GM19099 (cell line): Measurements from ENCODE around the gene NRCAM.

ENCODE experiments used
- POLR2A ChIP-seq: IDR thresholded peaks from 3 replicates; pipeline ENCODE4 v1.6.1; 2011; ENCODE audit warnings: low read depth; ENCODE audit not compliant: insufficient read length; ENCODE audit errors: extremely low read depth

Gene NRCAM

DNA sequence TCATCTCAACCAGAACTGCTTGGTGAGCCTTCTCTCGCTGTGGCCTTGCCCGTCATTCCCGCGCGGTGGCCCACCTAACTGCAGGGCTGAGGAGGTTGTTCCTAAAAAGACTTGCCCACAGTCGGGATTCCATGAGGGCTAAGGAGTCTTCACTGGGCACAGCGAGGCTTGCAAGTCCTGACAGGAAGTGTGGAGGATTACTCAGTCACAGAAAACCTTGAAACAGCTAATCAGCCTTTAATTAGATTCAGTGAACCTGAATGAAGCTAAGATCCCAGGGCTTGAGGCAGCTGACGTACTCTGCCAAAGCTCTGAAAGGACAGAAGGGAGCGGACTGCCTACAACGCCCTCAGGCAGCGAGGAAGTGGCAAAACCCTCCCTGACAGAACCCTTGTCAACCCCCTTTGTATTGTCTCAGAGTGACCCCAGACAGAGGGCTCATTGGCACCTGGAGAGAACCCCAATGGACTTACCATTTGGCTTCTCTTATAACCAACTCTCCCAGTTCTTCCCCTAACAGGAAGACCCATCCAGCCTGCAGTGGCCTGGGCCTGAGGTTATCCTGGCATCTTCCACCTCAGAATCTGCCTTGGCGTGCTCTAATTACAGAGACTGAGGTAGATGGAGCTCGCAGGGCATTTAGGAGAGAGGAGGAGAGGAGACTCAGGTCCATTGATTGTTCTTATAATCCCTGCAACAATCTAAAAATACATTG, 323.5 kb downstream of the NRCAM start:
- no peak for TF ChIP-seq POLR2A

DNA sequence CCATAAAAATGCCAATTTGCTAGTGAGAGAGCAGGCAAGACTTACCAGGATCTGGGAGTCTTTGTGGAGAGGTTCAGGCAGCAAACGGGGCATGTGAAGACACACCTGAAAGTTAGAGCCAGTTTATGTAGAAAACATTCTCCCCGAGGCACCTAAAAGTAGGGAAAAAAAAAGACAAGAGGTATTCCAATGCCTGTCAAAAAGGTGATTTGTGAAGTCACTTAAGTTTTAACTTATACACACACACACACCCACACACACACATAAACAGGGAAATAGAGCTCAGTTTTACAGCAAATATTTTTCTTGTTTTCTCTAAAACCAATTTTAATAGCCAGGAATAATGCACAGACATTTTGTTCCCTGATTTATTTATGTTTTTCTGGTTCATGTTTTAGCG, 326.0 kb downstream of the NRCAM start, which contains the start of gene LAMB4:
LAMB4 (minus strand) TSS at position 101 of the 400 bp plus-strand sequence. CDS start 7,197 bp downstream, outside the sequence.
- TF ChIP-seq POLR2A: no peak

DNA sequence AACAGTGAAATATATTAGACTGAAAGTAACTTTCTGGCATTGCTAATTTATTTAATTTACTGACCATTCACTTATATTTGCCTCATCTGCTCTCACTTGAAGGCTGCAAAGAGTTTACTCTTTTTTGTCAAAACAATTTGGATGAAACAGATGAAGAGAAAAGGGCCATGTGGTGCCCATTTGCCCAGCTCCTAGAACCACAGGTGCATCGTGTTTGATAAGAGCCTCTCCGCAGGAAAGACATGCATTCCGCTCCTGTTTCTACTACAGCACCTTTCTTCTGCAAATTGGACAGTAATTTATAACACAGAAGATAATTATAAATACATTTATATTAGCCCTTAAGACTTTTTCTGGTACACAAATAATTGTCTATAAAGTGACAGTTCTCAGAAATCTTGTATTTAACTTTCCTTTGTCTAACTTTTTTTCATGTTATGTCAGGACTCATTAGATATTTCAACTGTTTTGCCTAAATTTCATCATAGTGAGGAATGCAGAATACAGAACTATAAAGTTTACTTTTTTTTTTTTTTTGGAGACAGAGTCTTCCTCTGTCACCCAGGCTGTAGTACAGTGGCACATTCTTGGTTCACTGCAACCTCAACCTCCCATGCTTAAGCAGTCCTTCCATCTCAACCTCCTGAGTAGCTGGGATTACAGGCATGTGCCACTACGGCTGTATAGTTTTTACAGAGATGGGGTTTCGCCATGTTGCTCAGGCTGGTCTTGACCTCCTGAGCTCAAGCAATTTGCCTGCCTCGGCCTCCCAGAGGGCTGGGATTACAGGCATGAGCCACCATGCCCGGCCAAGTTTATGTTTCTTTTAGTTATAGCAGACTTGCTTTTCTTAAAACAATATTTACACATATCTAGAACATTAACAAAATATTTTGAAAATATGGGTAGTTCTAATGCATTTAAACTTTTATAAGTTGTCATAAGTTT, 326.9 kb downstream of the NRCAM start:
- TF ChIP-seq POLR2A: no peak

DNA sequence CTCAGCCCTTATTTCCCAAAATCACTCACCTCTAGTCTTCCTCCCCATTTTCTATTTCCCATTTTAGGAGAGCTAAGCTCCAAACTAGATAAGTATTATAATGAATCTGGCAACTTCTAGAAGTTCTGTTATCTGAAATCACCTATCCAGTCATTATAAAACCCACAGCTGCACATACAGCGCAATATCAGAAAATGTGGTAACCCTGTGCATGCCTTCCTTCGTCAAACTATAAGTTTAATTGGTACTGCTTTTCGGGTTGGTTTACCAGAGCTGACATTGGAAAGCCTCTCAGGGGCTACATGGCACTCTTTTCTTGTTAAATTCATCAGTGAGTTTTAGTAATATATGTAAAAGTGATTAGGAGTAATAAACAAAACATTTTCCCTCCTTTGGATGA, 327.7 kb downstream of the NRCAM start:
- no peak for TF ChIP-seq POLR2A

DNA sequence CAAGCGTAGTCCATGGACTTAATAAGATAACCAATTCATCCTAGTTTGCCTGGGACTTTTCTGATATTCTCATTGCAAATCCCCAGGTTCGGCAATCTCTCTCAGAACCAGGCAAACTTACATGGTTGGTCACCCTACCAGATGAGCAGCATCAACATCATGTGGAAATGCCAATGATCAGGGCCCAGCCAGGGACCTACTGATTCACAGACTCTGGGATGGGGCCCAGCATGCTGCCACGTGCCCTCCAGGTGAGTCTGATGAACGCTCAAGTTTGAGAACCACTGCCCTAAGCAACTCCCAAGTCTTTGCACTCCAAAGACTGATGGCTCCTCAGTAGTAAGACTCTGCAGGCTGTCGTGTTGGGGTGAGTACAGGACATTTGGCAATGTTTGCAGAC, 328.8 kb downstream of the NRCAM start:
- no peak for TF ChIP-seq POLR2A

DNA sequence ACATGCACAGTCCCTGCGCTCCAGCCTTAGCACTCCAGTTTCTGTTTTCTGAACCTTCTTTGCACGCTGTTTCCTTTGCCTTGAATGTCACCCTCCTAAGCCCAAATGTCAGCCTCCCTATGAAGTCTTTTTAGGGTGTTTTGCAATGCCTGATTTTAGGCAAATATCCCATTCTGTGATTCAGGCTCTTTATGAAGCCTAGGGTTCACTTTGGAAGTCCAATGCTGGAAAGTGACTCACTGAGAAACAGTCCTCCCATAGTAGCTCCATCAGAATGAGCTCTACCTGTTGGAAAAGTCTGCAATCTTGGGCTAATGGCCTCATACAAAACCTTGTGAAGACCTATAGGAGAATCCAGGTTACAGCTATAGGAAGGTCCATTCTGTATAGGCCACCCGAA, 331.4 kb downstream of the NRCAM start:
- TF ChIP-seq POLR2A: no peak

DNA sequence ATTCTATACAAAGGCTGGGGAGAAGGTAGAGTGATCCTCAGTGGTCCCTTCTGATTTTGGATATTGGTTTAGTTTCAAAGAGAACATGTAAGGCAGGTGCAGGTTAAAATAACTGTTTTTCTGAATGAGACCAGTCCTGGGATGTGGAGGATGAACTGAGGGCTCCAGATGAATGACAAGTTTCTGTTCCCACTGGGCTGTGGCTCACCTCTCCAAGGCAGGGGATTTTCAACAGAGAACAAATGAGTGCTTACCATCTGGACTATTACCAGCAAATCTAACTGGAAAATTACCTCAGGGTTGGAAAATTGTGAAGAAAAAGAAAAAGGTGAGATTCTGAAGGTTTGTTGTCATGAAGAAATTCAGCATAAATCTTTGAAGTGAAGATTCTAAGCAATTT, 334.1 kb downstream of the NRCAM start:
- no peak for TF ChIP-seq POLR2A

DNA sequence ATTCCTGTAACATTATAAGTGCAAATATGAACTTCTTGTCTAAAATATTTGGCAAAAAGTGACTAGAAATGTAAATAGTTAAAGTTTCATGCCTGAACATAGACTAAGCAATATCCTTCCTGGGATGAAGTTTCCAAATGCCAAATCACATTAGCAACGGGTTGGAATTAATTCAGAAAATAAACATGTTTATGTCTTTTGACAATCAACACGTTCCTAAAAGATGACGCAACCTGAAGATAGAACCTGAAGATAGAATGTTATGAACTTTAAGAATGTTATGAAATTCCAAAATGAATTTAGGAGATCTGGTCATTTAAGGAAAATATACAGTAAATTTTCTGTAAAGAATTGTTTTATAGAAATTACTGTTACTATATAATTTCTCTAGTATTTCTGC, 335.3 kb downstream of the NRCAM start:
- no peak for TF ChIP-seq POLR2A

DNA sequence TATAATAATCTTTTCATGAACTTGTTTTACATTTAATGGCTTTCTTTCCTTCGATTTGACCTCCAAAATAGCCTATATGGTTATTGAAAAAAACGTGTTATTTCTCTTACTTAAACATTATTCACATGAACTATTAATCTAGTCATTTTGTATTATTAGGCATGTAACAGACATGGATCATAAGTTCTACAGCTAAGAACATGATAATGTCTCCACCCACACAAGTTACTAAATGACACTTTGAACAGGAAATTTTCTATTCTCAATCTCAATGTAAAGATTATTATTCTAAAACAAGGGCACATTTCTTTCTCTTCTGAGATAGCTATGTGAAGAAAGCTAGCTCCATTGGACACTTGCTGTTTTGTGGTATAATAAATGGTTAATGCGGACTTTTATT, 336.0 kb downstream of the NRCAM start:
- no peak for TF ChIP-seq POLR2A

DNA sequence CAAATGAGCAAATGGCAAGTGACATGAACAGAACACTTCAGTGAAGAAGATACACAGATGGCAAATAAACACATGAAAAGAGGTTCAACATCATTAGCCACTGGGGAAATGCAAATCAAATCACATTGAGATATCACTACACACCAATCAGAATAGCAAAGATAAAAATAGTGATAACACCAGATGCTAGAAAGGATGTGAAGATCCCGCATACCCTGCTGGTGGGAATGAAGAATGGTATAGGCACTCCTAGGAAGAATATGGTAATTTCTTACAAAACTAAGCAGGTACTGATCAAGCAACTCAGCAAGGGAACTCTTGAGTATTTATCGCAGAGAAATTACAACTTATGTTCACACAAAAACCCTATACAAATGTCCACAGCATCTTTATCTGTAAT, 337.3 kb downstream of the NRCAM start:
- no peak for TF ChIP-seq POLR2A

DNA sequence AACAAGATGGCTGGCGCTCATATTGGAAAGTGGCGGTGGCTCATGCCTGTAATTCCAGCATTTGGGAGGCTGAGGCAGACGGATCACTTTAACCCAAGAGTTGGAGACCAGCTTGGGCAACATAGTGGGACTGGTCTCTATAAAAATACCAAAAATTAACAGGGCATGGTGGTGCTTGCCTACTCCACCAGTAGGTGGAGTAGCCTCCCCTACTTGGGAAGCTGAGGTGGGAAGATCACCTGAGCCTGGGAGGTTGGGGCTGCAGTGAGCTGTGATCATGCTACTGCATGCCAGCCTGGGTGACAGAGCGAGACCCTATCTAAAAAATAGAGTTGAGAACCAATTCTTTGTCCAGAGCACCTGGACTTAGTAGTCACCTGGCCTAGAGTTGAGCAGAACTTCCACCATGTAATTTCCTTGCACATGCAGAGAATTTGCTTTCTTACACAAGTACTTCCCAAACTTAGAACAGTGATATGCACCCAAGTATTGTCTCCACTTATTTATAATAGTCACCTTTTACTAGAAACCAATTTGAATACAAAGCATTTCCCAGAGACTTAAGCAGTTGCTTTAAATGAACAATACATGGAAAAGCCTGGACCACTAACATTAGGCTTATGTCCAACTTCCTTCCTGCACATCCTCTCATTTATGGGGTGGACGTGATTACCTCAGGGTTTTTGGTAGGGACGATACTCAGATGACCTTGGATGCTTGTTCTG, 342.0 kb downstream of the NRCAM start:
- TF ChIP-seq POLR2A: no peak

DNA sequence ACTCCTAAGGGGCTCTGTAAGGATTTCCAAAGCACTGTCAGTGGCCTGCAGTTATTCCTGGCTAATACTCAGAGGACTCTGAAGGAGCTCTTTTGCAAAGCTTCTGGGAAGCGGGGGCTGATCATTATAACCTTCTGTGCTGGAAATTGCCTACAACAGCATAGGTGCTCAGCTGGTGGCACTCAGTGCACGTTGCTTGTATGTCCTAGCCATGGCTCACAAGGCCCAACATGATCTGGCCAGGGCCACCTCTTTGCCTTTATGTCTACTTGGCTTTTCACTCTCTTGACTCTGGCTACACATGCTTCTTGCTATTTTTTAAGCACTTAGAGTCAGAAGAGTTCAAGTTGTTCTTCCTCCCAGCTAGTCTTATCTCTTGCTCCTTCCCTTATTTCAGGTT, 343.6 kb downstream of the NRCAM start:
- TF ChIP-seq POLR2A: no peak

DNA sequence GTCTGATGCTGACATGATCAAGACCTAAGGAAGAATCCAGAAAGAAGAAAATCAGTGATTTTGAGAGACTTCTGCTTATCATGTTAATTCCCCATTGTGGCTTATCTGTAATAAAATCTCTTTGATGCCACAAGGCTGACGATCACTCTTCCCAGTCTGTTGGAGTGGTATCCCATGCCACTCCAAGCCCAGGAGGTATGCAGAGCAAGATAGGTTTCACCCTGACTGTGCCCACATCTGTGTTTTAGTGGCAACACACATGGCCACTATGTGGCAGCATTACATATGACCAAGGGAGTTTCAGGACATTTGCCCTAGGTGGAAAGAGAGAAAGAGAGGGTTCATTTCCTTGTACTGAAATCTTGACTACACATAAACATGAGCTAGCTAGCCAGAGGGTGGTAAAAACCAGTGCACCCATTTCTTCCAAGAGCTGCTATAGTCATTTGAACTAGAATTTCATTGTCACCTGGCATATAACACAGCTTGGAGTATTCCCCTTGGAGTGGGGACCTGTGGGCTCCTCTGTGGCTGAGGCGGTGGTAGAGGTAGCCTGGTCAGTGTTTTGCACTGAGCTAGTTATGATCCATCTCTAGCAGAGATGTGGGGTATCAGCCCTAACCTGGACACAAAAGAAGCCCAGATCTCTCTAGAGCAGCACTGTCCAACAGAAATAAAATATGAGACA, 346.9 kb downstream of the NRCAM start:
- no peak for TF ChIP-seq POLR2A

DNA sequence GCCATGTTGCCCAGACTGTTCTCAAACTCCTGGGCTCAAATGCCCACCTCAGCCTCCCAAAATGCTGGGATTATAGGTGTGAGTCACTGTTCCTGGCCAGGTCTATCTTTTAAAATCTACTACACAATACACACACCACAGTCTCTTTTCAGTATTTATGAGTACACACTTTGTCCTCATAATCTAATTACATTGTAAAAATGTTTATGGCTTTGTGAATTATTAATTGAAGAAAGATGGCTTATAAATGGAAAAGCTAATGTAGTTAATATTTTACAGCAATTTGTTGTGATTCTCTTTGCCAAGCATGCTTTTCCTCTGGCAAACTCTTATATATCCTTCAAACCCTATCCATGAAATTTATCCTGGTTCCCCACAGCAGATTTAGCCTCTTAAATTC, 348.1 kb downstream of the NRCAM start:
- no peak for TF ChIP-seq POLR2A

DNA sequence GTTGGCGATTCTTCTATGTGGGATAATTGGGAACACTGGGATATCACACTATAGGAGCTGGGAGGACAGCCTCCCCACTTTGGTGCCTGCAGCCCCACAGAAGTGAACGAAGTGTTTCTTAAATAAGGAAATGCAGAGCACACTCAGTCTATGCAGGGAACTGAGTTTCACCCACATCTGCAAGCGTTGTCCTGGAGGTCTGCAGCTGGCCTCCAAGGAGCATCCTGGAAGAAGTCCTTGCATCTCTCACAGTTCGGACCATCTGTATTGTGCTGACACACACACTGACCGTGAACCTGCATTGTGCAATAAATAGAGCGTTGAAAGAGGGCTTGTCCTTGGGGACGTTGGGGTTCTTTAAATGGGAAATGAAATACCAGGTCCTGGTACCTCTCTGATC, 351.9 kb downstream of the NRCAM start:
- TF ChIP-seq POLR2A: no peak
